GM23338 (cell line): Measurements from ENCODE around the gene USH2A. TPM values are rescaled to one million over a fixed set of nuclear protein-coding genes. Genes with fewer than 3 reads are reported as not detected.

Experiments
- ATAC-seq: fragments of 200-7000 bp; cut with Tn5 transposase; 3 replicates; pipeline ENCODE4 v1.9.1; 2020
- DNase-seq: peaks from one replicate; pipeline ENCODE4 v3.0.0-alpha.2; 2015; ENCODE audit warnings: low spot score
- H2AFZ ChIP-seq: fragments of 200-600 bp; sonication (generic); 2 replicates; pipeline ENCODE4 v1.8.0; 2016; ENCODE audit warnings: antibody characterized with exemption, mild to moderate bottlenecking, moderate library complexity
- H3F3A ChIP-seq: fragments of 200-600 bp; sonication (generic); replicated peaks from 2 replicates; pipeline ENCODE4 v1.8.0; 2017; ENCODE audit warnings: antibody characterized with exemption, mixed run types, low read depth
- H3K27ac ChIP-seq: fragments of 200-600 bp; sonication (generic); 2 replicates; pipeline ENCODE4 v1.6.1; 2016; ENCODE audit warnings: low read depth
- H3K27me3 ChIP-seq: fragments of 200-600 bp; sonication (generic); 2 replicates; pipeline ENCODE4 v1.8.0; 2016; ENCODE audit warnings: mild to moderate bottlenecking, mixed run types, moderate library complexity; ENCODE audit not compliant: insufficient read depth
- H3K36me3 ChIP-seq: fragments of 200-600 bp; sonication (generic); 2 replicates; pipeline ENCODE4 v1.8.0; 2016; ENCODE audit warnings: mild to moderate bottlenecking; ENCODE audit not compliant: insufficient read depth
- H3K4me1 ChIP-seq: fragments of 200-600 bp; sonication (generic); 2 replicates; pipeline ENCODE4 v1.8.0; 2016; ENCODE audit warnings: mild to moderate bottlenecking, moderate library complexity; ENCODE audit not compliant: insufficient read depth
- H3K4me2 ChIP-seq: fragments of 200-600 bp; sonication (generic); 2 replicates; pipeline ENCODE4 v1.7.1; 2017; ENCODE audit warnings: mixed run types
- H3K4me3 ChIP-seq: fragments of 200-600 bp; sonication (generic); 2 replicates; pipeline ENCODE4 v1.6.1; 2016; ENCODE audit warnings: mixed run types
- H3K79me2 ChIP-seq: fragments of 200-600 bp; sonication (generic); replicated peaks from 2 replicates; pipeline ENCODE4 v1.8.0; 2017; ENCODE audit warnings: mild to moderate bottlenecking; ENCODE audit not compliant: insufficient read depth
- H3K9me2 ChIP-seq: fragments of 200-600 bp; sonication (generic); 2 replicates; pipeline ENCODE4 v1.8.0; 2017; ENCODE audit not compliant: insufficient read depth
- H4K20me1 ChIP-seq: fragments of 200-600 bp; sonication (generic); replicated peaks from 2 replicates; pipeline ENCODE4 v1.8.0; 2017; ENCODE audit warnings: mild to moderate bottlenecking; ENCODE audit not compliant: insufficient read depth
- H3K27ac Mint-ChIP-seq: 2 replicates; pipeline ENCODE4 v1.8.0; 2020; ENCODE audit warnings: inconsistent platforms, mild to moderate bottlenecking, moderate library complexity, mixed read lengths
- H3K27me3 Mint-ChIP-seq: 3 replicates; pipeline ENCODE4 v1.8.0; 2022; ENCODE audit warnings: low read depth, mild to moderate bottlenecking, moderate library complexity, mixed read lengths, inconsistent platforms; ENCODE audit not compliant: insufficient read depth, poor library complexity
- H3K36me3 Mint-ChIP-seq: 3 replicates; pipeline ENCODE4 v1.8.0; 2021; ENCODE audit warnings: low read depth, mild to moderate bottlenecking, inconsistent platforms, moderate library complexity, mixed read lengths
- H3K4me1 Mint-ChIP-seq: 3 replicates; pipeline ENCODE4 v1.8.0; 2020; ENCODE audit warnings: mild to moderate bottlenecking, inconsistent platforms, mixed read lengths
- H3K4me3 Mint-ChIP-seq: 3 replicates; pipeline ENCODE4 v1.8.0; 2021; ENCODE audit warnings: moderate library complexity, mild to moderate bottlenecking, inconsistent platforms, mixed read lengths
- H3K9me3 Mint-ChIP-seq: 3 replicates; pipeline ENCODE4 v1.8.0; 2020; ENCODE audit warnings: moderate library complexity, mild to moderate bottlenecking, inconsistent platforms, mixed read lengths
- CREB1 ChIP-seq: fragments of 250-450 bp; sonication (Bioruptor Pico); IDR thresholded peaks from 2 replicates; pipeline ENCODE4 v1.5.0; 2020; ENCODE audit warnings: low read depth, mild to moderate bottlenecking, moderate library complexity
- EZH2 ChIP-seq: fragments of 200-600 bp; sonication (generic); IDR thresholded peaks from one replicate; pipeline ENCODE4 v1.8.0; 2017; ENCODE audit warnings: antibody characterized with exemption, mild to moderate bottlenecking, low read depth; ENCODE audit not compliant: unreplicated experiment
- EZH2phosphoT487 ChIP-seq: fragments of 200-600 bp; sonication (generic); IDR thresholded peaks from one replicate; pipeline ENCODE4 v1.8.1; 2018; ENCODE audit warnings: antibody characterized with exemption; ENCODE audit not compliant: unreplicated experiment
- JUNB ChIP-seq: IDR thresholded peaks from one replicate; pipeline ENCODE4 v1.6.1; 2016; ENCODE audit warnings: antibody characterized with exemption; ENCODE audit not compliant: unreplicated experiment
- NANOG ChIP-seq: IDR thresholded peaks from 2 replicates; pipeline ENCODE4 v1.6.1; 2016; ENCODE audit warnings: antibody characterized with exemption, borderline replicate concordance
- POLR2AphosphoS5 ChIP-seq: IDR thresholded peaks from 2 replicates; pipeline ENCODE4 v1.6.1; 2016; ENCODE audit warnings: antibody characterized with exemption, low read depth
- STAT1 ChIP-seq: IDR thresholded peaks from one replicate; pipeline ENCODE4 v1.6.1; 2016; ENCODE audit warnings: antibody characterized with exemption; ENCODE audit not compliant: unreplicated experiment
- ZNF331 ChIP-seq: fragments of 250-450 bp; sonication (Bioruptor Pico); IDR thresholded peaks from 2 replicates; pipeline ENCODE4 v1.5.0; 2020; ENCODE audit warnings: low read depth, mild to moderate bottlenecking, moderate library complexity
- polyA plus RNA-seq: library from polyadenylated mRNA; unstranded; fragments of >200 nt; fragmentation: Nextera tagmentation; extraction: Ambion mirVana; gene quantifications from 2 replicates; pipeline ENCODE4 v1.2.1, GENCODE V29; 2016
- total RNA-seq: library from RNA; depleted of rRNA; stranded (reverse); fragments of >200 nt; shearing (Covaris generic); gene quantifications from 2 replicates; pipeline ENCODE4 v1.2.3, GENCODE V29; 2014
- TF ChIP-seq, protein P1 (sequence below): IDR thresholded peaks from one replicate; pipeline ENCODE4 v1.6.1; 2018; ENCODE audit warnings: antibody characterized with exemption; ENCODE audit not compliant: unreplicated experiment
- TF ChIP-seq, protein P2 (sequence below), 2 experiments: fragments of 200-600 bp in 1 of 2; sonication (generic) in 1 of 2; conservative IDR thresholded peaks; 2 replicates each; pipeline versions ENCODE4 v1.5.1 to v1.6.1; 2016 to 2017; ENCODE audit warnings: antibody characterized with exemption in 2 of 2, low read depth in 2 of 2, mild to moderate bottlenecking in 2 of 2, moderate library complexity in 1 of 2

USH2A gene
- total and polyA plus RNA-seq, 2 experiments from 2014 or later, result 0.03 TPM

DNA sequence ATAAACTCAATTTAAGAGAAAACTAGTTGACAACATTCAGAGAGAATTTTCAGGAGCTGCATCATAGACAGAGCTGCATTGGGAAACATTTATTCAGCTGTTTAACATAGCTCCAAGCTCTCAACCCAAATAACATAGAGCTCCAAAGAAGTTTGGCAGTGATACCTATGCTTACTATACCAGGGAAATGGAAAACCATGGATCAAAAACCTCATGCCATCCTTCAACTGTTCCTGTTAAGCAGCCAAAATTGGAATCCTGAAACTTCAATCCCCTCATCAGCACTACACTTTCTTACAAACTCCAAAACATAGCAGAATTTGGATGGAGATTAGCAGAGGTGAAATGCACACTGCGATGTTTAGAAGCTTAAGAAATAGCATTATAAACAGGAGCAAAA lies 164.4 kb downstream of the USH2A start (continued):
- TF ChIP-seq, protein P1, sequence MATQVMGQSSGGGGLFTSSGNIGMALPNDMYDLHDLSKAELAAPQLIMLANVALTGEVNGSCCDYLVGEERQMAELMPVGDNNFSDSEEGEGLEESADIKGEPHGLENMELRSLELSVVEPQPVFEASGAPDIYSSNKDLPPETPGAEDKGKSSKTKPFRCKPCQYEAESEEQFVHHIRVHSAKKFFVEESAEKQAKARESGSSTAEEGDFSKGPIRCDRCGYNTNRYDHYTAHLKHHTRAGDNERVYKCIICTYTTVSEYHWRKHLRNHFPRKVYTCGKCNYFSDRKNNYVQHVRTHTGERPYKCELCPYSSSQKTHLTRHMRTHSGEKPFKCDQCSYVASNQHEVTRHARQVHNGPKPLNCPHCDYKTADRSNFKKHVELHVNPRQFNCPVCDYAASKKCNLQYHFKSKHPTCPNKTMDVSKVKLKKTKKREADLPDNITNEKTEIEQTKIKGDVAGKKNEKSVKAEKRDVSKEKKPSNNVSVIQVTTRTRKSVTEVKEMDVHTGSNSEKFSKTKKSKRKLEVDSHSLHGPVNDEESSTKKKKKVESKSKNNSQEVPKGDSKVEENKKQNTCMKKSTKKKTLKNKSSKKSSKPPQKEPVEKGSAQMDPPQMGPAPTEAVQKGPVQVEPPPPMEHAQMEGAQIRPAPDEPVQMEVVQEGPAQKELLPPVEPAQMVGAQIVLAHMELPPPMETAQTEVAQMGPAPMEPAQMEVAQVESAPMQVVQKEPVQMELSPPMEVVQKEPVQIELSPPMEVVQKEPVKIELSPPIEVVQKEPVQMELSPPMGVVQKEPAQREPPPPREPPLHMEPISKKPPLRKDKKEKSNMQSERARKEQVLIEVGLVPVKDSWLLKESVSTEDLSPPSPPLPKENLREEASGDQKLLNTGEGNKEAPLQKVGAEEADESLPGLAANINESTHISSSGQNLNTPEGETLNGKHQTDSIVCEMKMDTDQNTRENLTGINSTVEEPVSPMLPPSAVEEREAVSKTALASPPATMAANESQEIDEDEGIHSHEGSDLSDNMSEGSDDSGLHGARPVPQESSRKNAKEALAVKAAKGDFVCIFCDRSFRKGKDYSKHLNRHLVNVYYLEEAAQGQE, result no peak
- TF ChIP-seq ZNF331 (CRISPR knock-in tag) (no peak), CREB1 (CRISPR knock-in tag) (no peak), EZH2phosphoT487 (no peak), NANOG (no peak), POLR2AphosphoS5 (no peak), STAT1 (no peak), JUNB (no peak)
- TF ChIP-seq, protein P2, sequence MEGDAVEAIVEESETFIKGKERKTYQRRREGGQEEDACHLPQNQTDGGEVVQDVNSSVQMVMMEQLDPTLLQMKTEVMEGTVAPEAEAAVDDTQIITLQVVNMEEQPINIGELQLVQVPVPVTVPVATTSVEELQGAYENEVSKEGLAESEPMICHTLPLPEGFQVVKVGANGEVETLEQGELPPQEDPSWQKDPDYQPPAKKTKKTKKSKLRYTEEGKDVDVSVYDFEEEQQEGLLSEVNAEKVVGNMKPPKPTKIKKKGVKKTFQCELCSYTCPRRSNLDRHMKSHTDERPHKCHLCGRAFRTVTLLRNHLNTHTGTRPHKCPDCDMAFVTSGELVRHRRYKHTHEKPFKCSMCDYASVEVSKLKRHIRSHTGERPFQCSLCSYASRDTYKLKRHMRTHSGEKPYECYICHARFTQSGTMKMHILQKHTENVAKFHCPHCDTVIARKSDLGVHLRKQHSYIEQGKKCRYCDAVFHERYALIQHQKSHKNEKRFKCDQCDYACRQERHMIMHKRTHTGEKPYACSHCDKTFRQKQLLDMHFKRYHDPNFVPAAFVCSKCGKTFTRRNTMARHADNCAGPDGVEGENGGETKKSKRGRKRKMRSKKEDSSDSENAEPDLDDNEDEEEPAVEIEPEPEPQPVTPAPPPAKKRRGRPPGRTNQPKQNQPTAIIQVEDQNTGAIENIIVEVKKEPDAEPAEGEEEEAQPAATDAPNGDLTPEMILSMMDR (conservative IDR thresholded peaks at IDR 0.05; ENCODE audit: low read depth in 2 of 2), result no peak

DNA sequence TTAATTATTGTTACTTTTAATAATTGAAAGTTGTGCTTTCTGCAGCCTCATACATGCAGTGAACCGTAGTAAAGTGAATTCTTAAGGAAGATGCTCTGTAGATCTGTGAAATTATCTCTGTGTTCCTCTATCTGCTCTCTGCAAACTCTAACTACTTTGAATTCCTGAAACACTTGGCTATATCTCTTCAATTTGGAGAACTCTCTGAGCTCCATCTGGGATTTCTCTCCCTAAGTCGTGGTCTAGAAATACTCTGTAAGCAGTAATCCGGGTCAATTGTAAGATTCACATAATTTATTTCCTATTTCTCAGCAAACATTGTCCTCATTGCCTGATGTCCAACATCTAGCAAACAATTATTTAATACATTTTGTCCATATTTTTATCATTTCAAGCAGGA lies 164.9 kb downstream of the USH2A start:
- H3K27ac ChIP-seq, result no peak overlapping the region
- DNase-seq (no peak), ATAC-seq (no peak)
- H3K4me2 ChIP-seq, result no peak overlapping the region
- Mint-ChIP-seq H3K9me3 (no peaks in the 10 kb centered on the region), H3K27ac (no peak overlapping the region), H3K4me3 (no peak overlapping the region), H3K4me1 (no peaks in the 10 kb centered on the region), H3K36me3 (no peaks in the 10 kb centered on the region), H3K27me3 (no peaks in the 10 kb centered on the region)
- no peaks in the 10 kb centered on the region for H3K36me3 ChIP-seq
- H3K27me3 ChIP-seq, result no peaks in the 10 kb centered on the region
- no peaks in the 10 kb centered on the region for H3K79me2 ChIP-seq
- H4K20me1 ChIP-seq, result no peaks in the 10 kb centered on the region
- H3K4me1 ChIP-seq, result no peaks in the 10 kb centered on the region
- no peaks in the 10 kb centered on the region for H3F3A ChIP-seq
- peak overlapping the region; percentile 9; the same call in 1 of the 2 replicates for H2AFZ ChIP-seq
- no peaks in the 10 kb centered on the region for H3K9me2 ChIP-seq
- no peak overlapping the region for H3K4me3 ChIP-seq
- TF ChIP-seq EZH2phosphoT487, result no peak
- no peak for TF ChIP-seq JUNB
- TF ChIP-seq, protein P1, result no peak
- no peak for TF ChIP-seq NANOG
- no peak for TF ChIP-seq EZH2
- no peak for TF ChIP-seq STAT1
- TF ChIP-seq, protein P2 (conservative IDR thresholded peaks at IDR 0.05; ENCODE audit: low read depth in 2 of 2), result no peak
